HUES6 (cell line): Measurements from ENCODE around the gene CLCN1.
A peak's percentile ranks its signal among the peaks of the same experiment; 100 is the strongest.

ENCODE experiments used
- H3K27ac ChIP-seq: 2 replicates; pipeline ENCODE4 v1.7.0; 2013; ENCODE audit warnings: low read depth, mild to moderate bottlenecking, low read length, inconsistent platforms
- H3K27me3 ChIP-seq: 2 replicates; pipeline ENCODE4 v1.6.1; 2013; ENCODE audit warnings: low read length; ENCODE audit not compliant: control insufficient read depth, insufficient read depth
- H3K36me3 ChIP-seq: 2 replicates; pipeline ENCODE4 v1.6.1; 2013; ENCODE audit warnings: low read length; ENCODE audit not compliant: control insufficient read depth, insufficient read depth
- H3K4me1 ChIP-seq: 2 replicates; pipeline ENCODE4 v1.6.1; 2013; ENCODE audit warnings: low read length; ENCODE audit not compliant: control insufficient read depth, insufficient read depth
- H3K4me3 ChIP-seq: 2 replicates; pipeline ENCODE4 v1.5.1; 2013; ENCODE audit warnings: low read depth, low read length
- H3K9ac ChIP-seq: one replicate; pipeline ENCODE4 v1.6.1; 2013; ENCODE audit warnings: mild to moderate bottlenecking, low read length
- H3K9me3 ChIP-seq: 2 replicates; pipeline ENCODE4 v1.6.1; 2013; ENCODE audit warnings: low read depth, low read length; ENCODE audit not compliant: control insufficient read depth, insufficient read depth

CLCN1 gene

DNA sequence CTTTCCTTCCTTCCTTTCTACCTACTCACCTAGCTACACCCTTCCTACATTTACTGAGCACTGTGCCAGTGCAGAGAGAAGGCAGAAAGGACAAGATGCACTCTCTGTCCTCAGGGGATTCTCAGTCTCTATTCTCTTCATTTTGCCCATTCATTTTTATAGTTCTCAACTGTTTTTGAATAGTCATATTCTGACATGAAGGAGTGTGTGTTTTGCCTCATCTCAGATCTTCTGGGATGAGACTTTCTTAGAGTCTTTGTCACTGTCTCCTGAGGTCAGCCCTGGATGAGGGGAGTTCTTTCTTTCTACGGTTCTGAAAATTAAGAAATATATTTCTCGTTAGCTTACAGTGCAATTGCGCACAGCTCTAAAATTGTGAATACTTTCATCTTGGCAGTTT lies 21.3 kb downstream of the CLCN1 start:
- Histone ChIP-seq H3K27me3 (peaks cover 2% of the 10 kb centered on the region; the same call in 1 of the 2 replicates), H3K4me1 (no peaks in the 10 kb centered on the region), H3K9me3 (no peaks in the 10 kb centered on the region), H3K27ac (no peak overlapping the region), H3K36me3 (no peaks in the 10 kb centered on the region), H3K4me3 (no peak overlapping the region), H3K9ac (no peak overlapping the region)

DNA sequence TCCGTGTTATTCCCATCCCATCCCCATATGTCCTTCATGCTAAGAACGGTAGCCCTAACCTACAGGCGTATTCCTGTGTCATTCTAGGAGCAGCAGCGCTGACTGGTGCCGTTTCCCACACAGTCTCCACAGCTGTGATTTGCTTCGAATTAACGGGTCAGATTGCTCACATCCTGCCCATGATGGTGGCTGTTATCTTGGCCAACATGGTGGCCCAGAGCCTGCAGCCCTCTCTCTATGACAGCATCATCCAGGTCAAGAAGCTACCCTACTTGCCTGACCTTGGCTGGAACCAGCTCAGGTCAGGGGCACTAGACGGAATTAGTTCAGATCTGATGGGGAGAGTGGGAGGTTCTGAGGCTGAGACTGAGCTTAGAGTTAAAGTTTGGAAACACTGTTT lies 25.9 kb downstream of the CLCN1 start:
- H3K27me3 ChIP-seq = peaks cover 14% of the 10 kb centered on the region
- peaks cover 12% of the 10 kb centered on the region for H3K4me1 ChIP-seq
- H3K36me3 ChIP-seq = no peaks in the 10 kb centered on the region
- H3K4me3 ChIP-seq = no peak overlapping the region
- H3K9me3 ChIP-seq = no peaks in the 10 kb centered on the region
- H3K27ac ChIP-seq = no peak overlapping the region
- no peak overlapping the region for H3K9ac ChIP-seq

DNA sequence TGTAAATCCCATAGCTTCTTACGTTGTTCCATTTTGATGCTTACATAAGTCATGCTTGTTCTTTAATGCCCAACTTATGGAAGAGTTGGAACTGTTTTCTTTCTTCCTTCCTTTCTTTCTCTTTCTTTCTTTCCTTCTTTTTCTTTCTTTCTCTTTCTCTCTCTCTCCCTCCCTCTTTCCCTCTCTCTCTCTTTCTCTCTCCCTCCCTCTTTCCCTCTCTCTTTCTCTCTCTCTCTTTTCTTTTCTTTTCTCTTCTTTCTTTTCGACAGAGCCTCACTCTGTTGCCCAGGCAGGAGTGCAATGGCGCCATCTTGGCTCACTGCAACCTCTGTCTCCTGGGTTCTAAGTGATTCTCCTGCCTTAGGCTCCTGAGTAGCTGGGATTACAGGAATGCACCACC lies 27.7 kb downstream of the CLCN1 start:
- Histone ChIP-seq H3K4me3 (no peak overlapping the region), H3K27ac (no peak overlapping the region), H3K27me3 (peaks cover 17% of the 10 kb centered on the region), H3K9me3 (no peaks in the 10 kb centered on the region), H3K36me3 (no peaks in the 10 kb centered on the region), H3K4me1 (peaks cover 12% of the 10 kb centered on the region), H3K9ac (no peak overlapping the region)

DNA sequence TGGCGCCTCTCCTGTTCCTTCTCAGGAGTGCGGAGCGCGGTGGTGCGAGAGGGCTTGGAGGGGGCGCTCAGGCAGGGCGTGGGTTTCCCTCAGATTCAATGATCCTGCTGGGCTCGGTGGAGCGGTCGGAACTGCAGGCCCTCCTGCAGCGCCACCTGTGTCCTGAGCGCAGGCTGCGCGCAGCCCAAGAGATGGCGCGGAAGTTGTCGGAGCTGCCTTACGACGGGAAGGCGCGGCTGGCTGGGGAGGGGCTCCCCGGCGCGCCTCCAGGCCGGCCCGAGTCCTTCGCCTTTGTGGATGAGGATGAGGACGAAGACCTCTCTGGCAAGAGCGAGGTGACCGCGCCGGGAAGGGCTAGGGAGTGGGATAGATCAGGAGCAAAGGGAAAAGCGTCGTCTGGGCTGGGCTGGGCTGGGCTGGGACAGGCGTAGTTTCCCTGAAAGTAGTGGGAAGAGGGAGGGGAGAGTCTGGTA lies 29.6 kb downstream of the CLCN1 start:
- no peaks in the 10 kb centered on the region for H3K9me3 ChIP-seq
- H3K9ac ChIP-seq = peak overlapping the region; percentile 17
- peaks cover 20% of the 10 kb centered on the region for H3K27me3 ChIP-seq
- peak overlapping the region; percentile 57 for H3K4me3 ChIP-seq
- H3K27ac ChIP-seq = no peak overlapping the region
- no peaks in the 10 kb centered on the region for H3K36me3 ChIP-seq
- H3K4me1 ChIP-seq = peaks cover 12% of the 10 kb centered on the region

DNA sequence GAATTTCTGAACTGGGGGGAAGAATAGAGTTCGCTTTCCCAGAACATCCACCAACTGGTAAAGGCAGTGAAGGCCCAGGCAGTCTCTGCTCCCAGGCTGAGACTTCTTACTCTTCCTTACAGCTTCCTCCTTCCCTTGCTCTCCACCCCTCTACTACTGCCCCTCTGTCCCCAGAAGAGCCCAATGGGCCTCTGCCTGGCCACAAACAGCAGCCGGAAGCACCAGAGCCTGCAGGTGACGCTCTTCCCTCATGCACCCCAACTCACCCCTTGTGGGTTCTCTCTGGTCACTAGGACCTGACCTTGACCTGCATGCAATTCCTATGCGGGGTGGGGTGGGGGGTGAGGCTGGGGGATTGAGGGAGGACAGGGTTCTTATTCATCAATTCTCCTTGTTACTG lies 30.1 kb downstream of the CLCN1 start:
- peaks cover 12% of the 10 kb centered on the region for H3K4me1 ChIP-seq

DNA sequence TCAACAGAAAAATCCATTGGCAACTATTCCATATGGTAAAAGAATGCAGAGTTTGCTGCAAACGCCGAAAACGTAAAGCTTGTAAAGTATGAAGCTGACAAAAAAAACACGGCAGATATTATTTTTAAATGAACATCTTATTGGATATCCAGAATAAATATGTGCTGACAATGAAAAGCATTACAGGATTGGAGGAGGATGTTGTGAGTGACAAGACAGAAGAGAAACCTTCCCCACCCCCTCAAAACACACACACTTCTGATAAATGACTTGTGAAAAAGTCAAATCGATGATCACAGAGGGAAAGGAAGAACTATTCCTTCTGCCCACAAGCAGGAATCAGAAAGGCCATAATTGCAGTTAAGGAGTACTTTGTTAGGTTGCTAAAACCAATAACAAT lies 32.0 kb downstream of the CLCN1 start:
- H3K27ac ChIP-seq = no peak overlapping the region
- peaks cover 20% of the 10 kb centered on the region for H3K27me3 ChIP-seq
- no peaks in the 10 kb centered on the region for H3K9me3 ChIP-seq
- no peak overlapping the region for H3K4me3 ChIP-seq
- H3K9ac ChIP-seq = no peak overlapping the region
- peaks cover 16% of the 10 kb centered on the region for H3K4me1 ChIP-seq
- H3K36me3 ChIP-seq = no peaks in the 10 kb centered on the region

More for the DNA sequence above, 30.1 kb downstream of the CLCN1 start:
- Histone ChIP-seq H3K9ac (no peak overlapping the region), H3K27ac (no peak overlapping the region), H3K36me3 (no peaks in the 10 kb centered on the region), H3K4me3 (peak overlapping the region; percentile 57), H3K27me3 (peaks cover 20% of the 10 kb centered on the region), H3K9me3 (no peaks in the 10 kb centered on the region)

DNA sequence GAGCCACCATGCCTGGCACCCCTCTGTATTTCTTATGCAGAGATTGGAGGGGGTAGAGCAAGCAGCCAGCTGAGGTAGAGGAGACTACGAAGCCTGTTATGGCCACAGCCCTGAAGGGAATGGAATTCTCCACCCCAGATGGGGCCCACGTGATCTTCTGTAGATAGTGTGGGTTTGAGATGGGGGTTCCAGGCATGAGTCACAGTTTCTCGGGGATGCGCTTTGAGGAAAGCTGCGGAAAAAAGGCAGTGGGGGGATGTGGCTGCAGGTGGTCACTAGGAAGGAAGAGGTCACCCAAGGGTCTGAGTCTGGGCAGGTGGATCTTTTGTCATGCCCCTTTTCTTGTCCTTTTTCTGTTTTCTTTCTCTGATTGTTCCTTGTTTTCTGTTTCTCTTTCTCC lies 35.1 kb downstream of the CLCN1 start:
- H3K27ac ChIP-seq = no peak overlapping the region
- peaks cover 6% of the 10 kb centered on the region; the same call in 1 of the 2 replicates for H3K36me3 ChIP-seq
- H3K4me3 ChIP-seq = no peak overlapping the region
- peaks cover 12% of the 10 kb centered on the region for H3K27me3 ChIP-seq
- H3K9me3 ChIP-seq = no peaks in the 10 kb centered on the region
- peaks cover 4% of the 10 kb centered on the region; the same call in 1 of the 2 replicates for H3K4me1 ChIP-seq
- H3K9ac ChIP-seq = no peak overlapping the region

DNA sequence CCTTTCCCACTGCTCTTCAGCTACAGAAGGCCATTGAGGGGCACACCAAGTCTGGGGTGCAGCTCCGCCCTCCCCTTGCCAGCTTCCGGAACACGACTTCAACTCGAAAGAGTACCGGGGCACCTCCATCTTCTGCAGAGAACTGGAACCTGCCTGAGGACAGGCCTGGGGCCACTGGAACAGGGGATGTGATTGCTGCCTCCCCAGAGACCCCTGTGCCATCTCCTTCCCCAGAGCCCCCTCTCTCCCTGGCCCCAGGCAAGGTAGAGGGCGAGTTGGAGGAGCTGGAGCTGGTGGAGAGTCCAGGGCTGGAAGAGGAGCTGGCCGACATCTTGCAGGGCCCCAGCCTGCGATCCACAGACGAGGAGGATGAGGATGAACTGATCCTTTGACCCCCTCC lies 35.7 kb downstream of the CLCN1 start:
- no peak overlapping the region for H3K9ac ChIP-seq
- peaks cover 4% of the 10 kb centered on the region; the same call in 1 of the 2 replicates for H3K4me1 ChIP-seq
- peaks cover 8% of the 10 kb centered on the region for H3K27me3 ChIP-seq

DNA sequence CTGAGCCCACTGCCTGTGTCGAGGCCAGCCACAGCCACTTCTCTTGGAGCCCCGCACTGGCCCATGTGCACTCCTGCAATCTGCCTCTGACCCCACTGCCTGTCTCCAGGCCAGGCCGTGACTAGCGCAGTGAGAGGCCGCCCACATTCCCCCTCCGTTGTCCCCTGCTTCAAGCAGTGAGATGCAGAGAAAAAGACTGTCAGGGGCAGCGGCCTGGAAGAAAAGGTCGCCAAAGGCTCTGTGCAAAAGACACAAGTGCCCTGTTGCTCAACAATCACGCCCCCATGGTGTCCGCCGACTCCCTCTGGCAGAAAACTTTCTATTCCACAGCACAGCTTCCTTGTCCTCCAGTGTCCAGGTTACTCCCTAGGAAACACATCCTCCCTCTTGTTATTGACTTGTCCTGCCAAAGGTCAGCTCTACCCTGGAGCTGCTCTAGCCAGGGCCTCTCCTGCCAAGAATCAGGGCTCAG lies 36.7 kb downstream of the CLCN1 start:
- H3K9ac ChIP-seq = no peak overlapping the region
- H3K9me3 ChIP-seq = no peaks in the 10 kb centered on the region
- peaks cover 4% of the 10 kb centered on the region; the same call in 1 of the 2 replicates for H3K4me1 ChIP-seq
- H3K36me3 ChIP-seq = peaks cover 18% of the 10 kb centered on the region; the same call in 1 of the 2 replicates
- no peak overlapping the region for H3K4me3 ChIP-seq
- H3K27ac ChIP-seq = no peak overlapping the region
- H3K27me3 ChIP-seq = peaks cover 2% of the 10 kb centered on the region; the same call in 1 of the 2 replicates

More for the DNA sequence above, 35.7 kb downstream of the CLCN1 start:
- Histone ChIP-seq H3K9me3 (no peaks in the 10 kb centered on the region), H3K36me3 (peaks cover 11% of the 10 kb centered on the region; the same call in 1 of the 2 replicates), H3K27ac (no peak overlapping the region), H3K4me3 (no peak overlapping the region)

DNA sequence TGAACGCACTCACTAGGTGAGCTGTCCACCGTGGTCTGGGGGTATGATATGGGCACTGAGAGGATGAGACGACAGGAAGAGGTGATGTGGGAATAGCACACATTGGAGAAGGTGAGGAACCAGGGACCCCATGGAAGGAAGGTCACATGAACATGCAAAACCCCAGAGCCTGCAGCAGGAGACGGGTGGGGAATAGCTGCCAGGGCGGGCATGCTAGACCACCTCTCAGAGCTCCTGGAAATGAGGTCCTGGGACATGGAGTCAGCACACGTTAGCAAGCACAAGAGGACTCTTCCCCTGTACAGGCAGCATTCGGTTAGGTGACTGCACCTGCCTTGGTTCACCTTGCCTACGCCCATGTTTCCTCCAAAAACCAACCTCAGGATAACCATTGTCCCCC lies 38.5 kb downstream of the CLCN1 start:
- peaks cover 27% of the 10 kb centered on the region; the same call in 1 of the 2 replicates for H3K36me3 ChIP-seq
- H3K4me1 ChIP-seq = peaks cover 4% of the 10 kb centered on the region; the same call in 1 of the 2 replicates
- H3K9ac ChIP-seq = no peak overlapping the region
- H3K9me3 ChIP-seq = no peaks in the 10 kb centered on the region
- H3K27me3 ChIP-seq = no peaks in the 10 kb centered on the region; the same call in 1 of the 2 replicates
- H3K27ac ChIP-seq = no peak overlapping the region
- H3K4me3 ChIP-seq = no peak overlapping the region

DNA sequence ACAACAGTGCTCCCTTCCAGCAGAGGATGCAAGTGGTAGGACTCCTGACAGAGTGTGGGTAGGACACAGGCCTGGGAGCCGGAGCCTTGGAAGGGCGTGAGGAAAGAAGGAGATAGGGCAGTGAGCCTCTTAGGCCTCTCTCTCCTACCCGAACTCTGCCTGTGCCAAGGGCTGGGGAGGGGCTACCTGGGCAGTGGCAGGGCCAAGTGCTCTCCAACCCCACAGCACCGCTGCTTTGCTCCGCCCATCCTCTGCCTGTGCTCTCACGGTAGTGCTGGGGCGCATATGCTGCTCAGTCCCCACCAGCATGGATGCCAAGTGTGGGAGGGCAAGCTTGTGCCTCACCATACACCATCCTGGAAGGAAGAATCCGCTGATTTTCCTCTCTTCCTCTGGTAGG lies 39.1 kb downstream of the CLCN1 start:
- peaks cover 6% of the 10 kb centered on the region; the same call in 1 of the 2 replicates for H3K27me3 ChIP-seq
- H3K4me1 ChIP-seq = peaks cover 4% of the 10 kb centered on the region; the same call in 1 of the 2 replicates
- no peak overlapping the region for H3K9ac ChIP-seq
- H3K9me3 ChIP-seq = no peaks in the 10 kb centered on the region
- no peak overlapping the region for H3K27ac ChIP-seq
- H3K4me3 ChIP-seq = no peak overlapping the region
- peaks cover 27% of the 10 kb centered on the region; the same call in 1 of the 2 replicates for H3K36me3 ChIP-seq
